ENCODE results near the gene GPC5.

- TF ChIP-seq CTCF (IDR thresholded peaks at IDR 0.05) (no peak), HMGXB4 (CRISPR knock-in tag; IDR thresholded peaks at IDR 0.05; ENCODE audit: borderline replicate concordance) (no peak), POLR2A (IDR thresholded peaks at IDR 0.05; ENCODE audit: low read length) (no peak), RARB (CRISPR knock-in tag; IDR thresholded peaks at IDR 0.05) (no peak), RAD21 (conservative IDR thresholded peaks at IDR 0.05 in 1 of 2, IDR thresholded peaks at IDR 0.05 in 1 of 2) (no peak), REST (IDR thresholded peaks at IDR 0.05) (no peak), USF2 (IDR thresholded peaks at IDR 0.05) (no peak), JUN (IDR thresholded peaks at IDR 0.05) (no peak), KDM1A (IDR thresholded peaks at IDR 0.05; ENCODE audit: low read depth) (no peak), CEBPB (IDR thresholded peaks at IDR 0.05) (no peak)
Observed at GRCh38 chr13:92414851-92415250, 1016.4 kb downstream of the GPC5 start.

Data from A549 (cell line).